HFFc6 (cell line): ENCODE measurements around the gene OVCH1. TPM values are rescaled to one million over a fixed set of nuclear protein-coding genes. Genes with fewer than 3 reads are reported as not detected.

ENCODE experiments used
- DNase-seq: peaks from one replicate; pipeline ENCODE4 v3.0.0-alpha.2; 2018
- H3K27ac Mint-ChIP-seq: 2 replicates; pipeline ENCODE4 v1.8.0; 2020; ENCODE audit warnings: mild to moderate bottlenecking, mixed read lengths
- H3K27me3 Mint-ChIP-seq: 2 replicates; pipeline ENCODE4 v1.8.0; 2021; ENCODE audit warnings: mild to moderate bottlenecking, moderate library complexity, mixed read lengths; ENCODE audit not compliant: insufficient read depth
- H3K36me3 Mint-ChIP-seq: 2 replicates; pipeline ENCODE4 v1.8.0; 2021; ENCODE audit warnings: low read depth, mixed read lengths
- H3K4me1 Mint-ChIP-seq: 2 replicates; pipeline ENCODE4 v1.8.0; 2020; ENCODE audit warnings: low read depth, mixed read lengths
- H3K4me3 Mint-ChIP-seq: 2 replicates; pipeline ENCODE4 v1.8.0; 2020; ENCODE audit warnings: mild to moderate bottlenecking, moderate library complexity, mixed read lengths
- H3K9me3 Mint-ChIP-seq: 2 replicates; pipeline ENCODE4 v1.8.0; 2020; ENCODE audit warnings: mild to moderate bottlenecking, mixed read lengths
- CTCF ChIP-seq: fragments of 200-600 bp; sonication (generic); IDR thresholded peaks from 2 replicates; pipeline ENCODE4 v1.5.0; 2021; ENCODE audit warnings: antibody characterized with exemption, mild to moderate bottlenecking
- total RNA-seq, 6 experiments: library from RNA; stranded (reverse); fragmentation: NEBNext Ultra II Directional; extraction: Animal tissue kit (Norgen Biotek cat#: 25700); gene quantifications; 2 replicates in 1 of 6; 3 replicates in 5 of 6; pipeline ENCODE4 v1.2.3, GENCODE V29; 2021

Gene OVCH1
- total RNA-seq, 6 experiments from 2014 or later: not detected

GRCh38 chr12:29503283-29503682 is 5.8 kb upstream of the OVCH1 start:
- DNase-seq: no peak
- no peak for TF ChIP-seq CTCF
- H3K4me3 Mint-ChIP-seq: no peak overlapping the region
- no peaks in the 10 kb centered on the region; the same call in none of the 2 replicates for H3K27me3 Mint-ChIP-seq
- no peaks in the 10 kb centered on the region for H3K9me3 Mint-ChIP-seq
- no peak overlapping the region for H3K27ac Mint-ChIP-seq
- H3K36me3 Mint-ChIP-seq: no peaks in the 10 kb centered on the region
- H3K4me1 Mint-ChIP-seq: no peaks in the 10 kb centered on the region

- no peak for TF ChIP-seq CTCF
- no peaks in the 10 kb centered on the region for H3K36me3 Mint-ChIP-seq
- no peak overlapping the region for H3K4me3 Mint-ChIP-seq
- DNase-seq: no peak
- H3K27ac Mint-ChIP-seq: no peak overlapping the region
- H3K4me1 Mint-ChIP-seq: no peaks in the 10 kb centered on the region
- H3K27me3 Mint-ChIP-seq: no peaks in the 10 kb centered on the region; the same call in none of the 2 replicates
- H3K9me3 Mint-ChIP-seq: no peaks in the 10 kb centered on the region
These were observed 1.7 kb upstream of the OVCH1 start for GRCh38 chr12:29499235-29499634.

DNA sequence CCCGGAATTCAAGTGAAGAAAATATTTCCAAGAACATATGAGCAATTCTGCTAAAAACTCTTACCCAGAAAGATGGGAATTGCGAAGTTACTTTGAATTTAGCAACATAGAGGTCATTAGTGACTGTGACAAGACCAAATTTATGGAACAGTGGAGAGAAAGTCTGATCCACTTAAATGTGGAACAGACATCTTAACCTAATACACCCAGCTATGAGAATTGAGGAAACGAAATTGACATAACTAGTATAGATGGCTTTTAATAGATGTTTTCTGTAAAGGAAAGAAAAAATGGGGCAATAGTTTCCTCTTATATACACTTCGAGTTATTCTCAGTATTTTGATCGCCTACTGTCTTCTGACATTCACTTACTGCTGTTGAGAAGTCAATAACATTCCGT is 4.6 kb downstream of the OVCH1 start:
- Mint-ChIP-seq H3K9me3 (peaks cover 3% of the 10 kb centered on the region; the same call in 1 of the 2 replicates), H3K4me1 (no peaks in the 10 kb centered on the region), H3K36me3 (no peaks in the 10 kb centered on the region), H3K27me3 (peaks cover 1% of the 10 kb centered on the region), H3K27ac (no peak overlapping the region), H3K4me3 (no peak overlapping the region)
- no peak for TF ChIP-seq CTCF
- no peak for DNase-seq

GRCh38 chr12:29486972-29487371 is 10.5 kb downstream of the OVCH1 start:
- H3K4me3 Mint-ChIP-seq: no peak overlapping the region
- H3K36me3 Mint-ChIP-seq: no peaks in the 10 kb centered on the region
- H3K27me3 Mint-ChIP-seq: no peaks in the 10 kb centered on the region
- no peak overlapping the region for H3K27ac Mint-ChIP-seq
- no peak for DNase-seq
- H3K4me1 Mint-ChIP-seq: no peaks in the 10 kb centered on the region
- TF ChIP-seq CTCF: no peak
- peaks cover 3% of the 10 kb centered on the region for H3K9me3 Mint-ChIP-seq

- no peak for TF ChIP-seq CTCF
- no peak for DNase-seq
- Mint-ChIP-seq H3K27ac (no peak overlapping the region), H3K27me3 (no peaks in the 10 kb centered on the region), H3K4me1 (no peaks in the 10 kb centered on the region), H3K4me3 (no peak overlapping the region), H3K36me3 (no peaks in the 10 kb centered on the region; the same call in 1 of the 2 replicates), H3K9me3 (peaks cover 27% of the 10 kb centered on the region)
These were observed 34.3 kb downstream of the OVCH1 start for GRCh38 chr12:29463198-29463597.

DNA sequence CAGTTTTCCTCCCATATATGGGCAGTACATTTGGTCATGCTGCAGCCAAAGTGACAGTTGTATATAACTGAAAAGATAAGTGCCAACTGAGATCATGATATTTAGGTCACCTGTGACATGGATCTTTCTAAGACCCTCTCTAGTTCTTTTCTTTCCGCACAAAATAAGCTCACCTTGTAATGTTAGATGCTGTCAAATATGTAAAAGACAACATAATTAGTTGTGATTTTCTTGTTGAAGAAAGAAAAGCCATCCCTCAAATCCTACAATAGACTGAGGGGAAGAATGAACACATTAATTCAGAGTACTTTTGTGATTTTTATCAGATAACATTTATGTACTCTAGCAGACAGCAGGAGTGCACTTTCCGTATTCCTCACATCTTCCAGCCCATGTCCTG is 37.4 kb downstream of the OVCH1 start:
- H3K27me3 Mint-ChIP-seq: no peaks in the 10 kb centered on the region
- no peaks in the 10 kb centered on the region for H3K4me1 Mint-ChIP-seq
- H3K9me3 Mint-ChIP-seq: peaks cover 25% of the 10 kb centered on the region
- no peak for DNase-seq
- no peak overlapping the region for H3K27ac Mint-ChIP-seq
- no peak for TF ChIP-seq CTCF
- H3K36me3 Mint-ChIP-seq: no peaks in the 10 kb centered on the region; the same call in 1 of the 2 replicates
- H3K4me3 Mint-ChIP-seq: no peak overlapping the region
